Hair follicular keratinocyte (primary cell): ENCODE measurements around the gene ZNF577. TPM values are rescaled to one million over a fixed set of nuclear protein-coding genes. Genes with fewer than 3 reads are reported as not detected.

Experiments
- total RNA-seq: library from RNA; depleted of rRNA; stranded (reverse); fragments of >200 nt; gene quantifications from 2 replicates; pipeline ENCODE4 v1.2.3, GENCODE V29; 2015

Gene ZNF577
- 1.6 TPM in 2 replicates for total RNA-seq

GRCh38 chr19:51887522-51888498 lies at the start of gene ZNF577:
Gene ZNF577, minus strand, starts transcription at chr19:51887951. Its CDS starts 7,569 bp downstream, at chr19:51880382.

GRCh38 chr19:51926784-51927741 lies 39.3 kb upstream of the ZNF577 start, which contains the start of gene ZNF613:
Gene ZNF613, plus strand, starts transcription at chr19:51927472. Its CDS starts 8,749 bp downstream, at chr19:51936221.

GRCh38 chr19:51904331-51905165 lies 16.8 kb upstream of the ZNF577 start, which contains the start of gene ZNF649:
Gene ZNF649, minus strand, starts transcription at chr19:51905017. Its CDS starts 4,910 bp downstream, at chr19:51900107.

Other genes with a start within 250 kb of the ZNF577 start
- not detected in 2 replicates for gene SIGLEC14, start 241.1 kb downstream of the ZNF577 start, total RNA-seq
- 5.8 and 6.0 TPM in 2 replicates for gene SPACA6, start 194.6 kb downstream of the ZNF577 start, total RNA-seq
- gene HAS1, start 164.0 kb downstream of the ZNF577 start, total RNA-seq = 0.11 TPM in 1 of 2 replicates, not detected in the other
- gene FPR1, start 136.1 kb downstream of the ZNF577 start, total RNA-seq = not detected in 2 replicates
- gene FPR2, start 126.8 kb downstream of the ZNF577 start, total RNA-seq = not detected in 2 replicates
- not detected in 2 replicates for gene FPR3, start 92.8 kb downstream of the ZNF577 start, total RNA-seq
- gene ZNF649, start 17.1 kb upstream of the ZNF577 start, total RNA-seq = 6.6 and 6.8 TPM in 2 replicates
- gene ZNF613, start 39.5 kb upstream of the ZNF577 start, total RNA-seq = 2.2 and 4.9 TPM in 2 replicates
- gene ZNF350, start 98.9 kb upstream of the ZNF577 start, total RNA-seq = 2.7 and 5.1 TPM in 2 replicates
- gene ZNF615, start 120.3 kb upstream of the ZNF577 start, total RNA-seq = 2.2 and 2.7 TPM in 2 replicates
- gene ZNF614, start 140.4 kb upstream of the ZNF577 start, total RNA-seq = 5.1 and 6.9 TPM in 2 replicates
- 1.7 and 3.0 TPM in 2 replicates for gene ZNF432, start 160.9 kb upstream of the ZNF577 start, total RNA-seq
- gene ZNF841, start 207.8 kb upstream of the ZNF577 start, total RNA-seq = 4.5 and 8.6 TPM in 2 replicates